Prostate gland (tissue), 2 donors: ENCODE data around the gene TNFRSF25. TPM values are rescaled to one million over a fixed set of nuclear protein-coding genes. Genes with fewer than 3 reads are reported as not detected.

Experiments used
- DNase-seq: peaks from one replicate; pipeline ENCODE4 v3.0.0-alpha.2; 2019; ENCODE audit warnings: low spot score
- H3K27ac ChIP-seq, 2 donors: fragments of 200-600 bp; sonication (generic); 2 replicates each; pipeline ENCODE4 v1.5.1; 2017 to 2019
- H3K27me3 ChIP-seq: fragments of 200-600 bp; sonication (generic); replicated peaks from 2 replicates; pipeline ENCODE4 v1.5.1; 2019; ENCODE audit not compliant: insufficient read depth
- H3K36me3 ChIP-seq, 2 donors: fragments of 200-600 bp; sonication (generic); 1 replicate in 1 of 2; 2 replicates in 1 of 2; pipeline versions ENCODE4 v1.5.1 to v1.8.1; 2017 to 2019
- H3K4me1 ChIP-seq: fragments of 200-600 bp; sonication (generic); replicated peaks from 2 replicates; pipeline ENCODE4 v1.5.1; 2019
- H3K4me3 ChIP-seq, 2 donors: fragments of 200-600 bp; sonication (generic); 2 replicates each; pipeline ENCODE4 v1.5.1; 2017 to 2019
- H3K9me3 ChIP-seq: fragments of 200-600 bp; sonication (generic); 2 replicates; pipeline ENCODE4 v1.5.1; 2017
- CTCF ChIP-seq, 4 experiments: fragments of 200-600 bp in 2 of 4; fragments of 450-650 bp in 2 of 4; sonication (generic) in 2 of 4; IDR thresholded peaks; 1 replicate in 3 of 4; 2 replicates in 1 of 4; pipeline ENCODE4 v1.5.1; 2016 to 2019; ENCODE audit warnings: antibody characterized with exemption in 4 of 4, mild to moderate bottlenecking in 2 of 4, moderate library complexity in 2 of 4
- POLR2A ChIP-seq: fragments of 450-650 bp; IDR thresholded peaks from one replicate; pipeline ENCODE4 v1.6.1; 2016; ENCODE audit warnings: antibody characterized with exemption, mild to moderate bottlenecking
- POLR2AphosphoS5 ChIP-seq: sonication (generic); formaldehyde crosslinking; IDR thresholded peaks from one replicate; pipeline ENCODE4 v1.6.1; 2017; ENCODE audit warnings: antibody characterized with exemption
- WGBS: methylation state at CpG from one replicate; pipeline ENCODE4 v1.1.5; 2018; 5-methylcytosine and 5-hydroxymethylcytosine counted together
- intact Hi-C: fragments of 100-400 bp; cut with DNase I; formaldehyde crosslinking; loops from one replicate; pipeline ENCODE4 v1.14.2; 2022
- total RNA-seq, 2 donors: library from RNA; depleted of rRNA; stranded (reverse); fragments of >200 nt; gene quantifications; one replicate each; pipeline ENCODE4 v1.1.0, GENCODE V29; 2016

Gene TNFRSF25
- total RNA-seq, 2 donors from 2014 or later, result 15.2 to 22.7 TPM

DNA sequence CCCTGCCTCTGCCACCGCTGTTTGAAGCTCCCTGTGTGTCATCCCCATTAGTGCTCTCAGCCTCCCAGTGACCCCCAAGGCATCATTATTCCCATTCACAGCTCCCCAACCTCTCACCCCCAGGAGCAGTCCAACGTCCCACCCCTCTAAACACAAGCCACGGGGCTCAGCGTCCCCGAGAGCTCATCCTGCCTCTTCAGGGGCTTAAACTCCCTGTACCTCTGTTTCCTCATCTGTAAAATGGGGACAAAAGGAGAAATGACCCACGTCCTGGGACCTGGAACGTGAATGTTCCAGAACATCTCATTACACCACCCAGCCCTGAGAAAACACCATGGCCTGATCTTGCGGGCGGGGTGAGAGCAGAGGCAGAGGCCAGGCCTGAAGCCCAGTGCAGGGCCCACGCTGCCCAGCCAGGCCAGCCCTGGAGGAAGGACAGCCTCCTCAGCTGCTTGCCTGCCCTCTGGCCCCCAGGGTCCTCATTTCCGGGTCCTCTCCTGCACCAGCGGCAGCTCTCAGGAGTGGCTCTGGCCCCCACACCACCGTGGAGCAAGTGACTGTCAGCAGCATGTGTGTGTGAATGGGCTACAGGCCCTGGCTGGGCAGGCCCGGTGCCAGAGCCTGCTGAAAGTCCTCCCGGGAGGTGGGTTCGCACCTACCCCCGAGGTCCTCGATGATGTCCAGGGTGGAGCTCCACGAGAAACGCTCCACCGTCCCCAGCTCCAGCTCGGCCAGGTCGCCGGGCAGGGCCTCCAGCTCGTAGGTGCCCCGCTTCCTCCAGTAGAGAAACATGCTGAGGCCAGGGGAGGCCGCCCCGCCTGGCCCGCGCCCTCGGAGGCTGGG, 39.6 kb upstream of the TNFRSF25 start:
- H3K4me1 ChIP-seq, result no peaks in the 10 kb centered on the region
- H3K27me3 ChIP-seq, result no peaks in the 10 kb centered on the region
- no peak for TF ChIP-seq POLR2A
- TF ChIP-seq CTCF (IDR thresholded peaks at IDR 0.05), result no peak
- no peak for TF ChIP-seq POLR2AphosphoS5
- H3K9me3 ChIP-seq, result no peaks in the 10 kb centered on the region
- no peak for DNase-seq
- 97% methylated on average over 17 of the region's 31 CpGs for WGBS
- H3K36me3 ChIP-seq, result no peaks in the 10 kb centered on the region
- intact Hi-C loops, result no loop called here
- H3K4me3 ChIP-seq, result no peak overlapping the region
- H3K27ac ChIP-seq, result no peak overlapping the region

DNA sequence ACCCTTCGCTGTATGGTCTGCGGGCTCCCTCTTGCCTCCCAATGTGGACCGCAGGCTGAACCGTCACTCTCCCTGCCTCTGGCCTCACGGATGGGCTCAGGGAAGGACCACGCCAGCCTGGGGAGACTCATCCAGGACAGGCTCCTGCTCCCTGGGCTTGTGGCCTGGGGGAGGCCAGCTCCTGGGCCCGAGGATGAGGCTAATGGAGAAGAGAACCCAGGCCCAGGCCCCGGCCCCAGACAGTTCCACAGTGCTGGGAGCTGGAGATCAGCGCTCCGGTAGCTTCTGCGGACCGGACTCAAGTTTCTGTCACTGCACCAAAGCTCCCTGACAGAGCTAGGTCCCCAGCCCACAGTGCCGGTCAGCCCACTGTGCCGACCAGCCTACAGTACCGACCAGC, 38.9 kb upstream of the TNFRSF25 start:
- Histone ChIP-seq H3K27me3 (no peaks in the 10 kb centered on the region), H3K4me3 (no peak overlapping the region), H3K9me3 (no peaks in the 10 kb centered on the region), H3K36me3 (no peaks in the 10 kb centered on the region), H3K27ac (no peak overlapping the region), H3K4me1 (no peaks in the 10 kb centered on the region)
- no peak for TF ChIP-seq POLR2AphosphoS5
- no peak for TF ChIP-seq POLR2A
- no peak for TF ChIP-seq CTCF (IDR thresholded peaks at IDR 0.05)
- 89% methylated on average over 15 of the region's 15 CpGs for WGBS
- intact Hi-C loops, result no loop called here
- no peak for DNase-seq

DNA sequence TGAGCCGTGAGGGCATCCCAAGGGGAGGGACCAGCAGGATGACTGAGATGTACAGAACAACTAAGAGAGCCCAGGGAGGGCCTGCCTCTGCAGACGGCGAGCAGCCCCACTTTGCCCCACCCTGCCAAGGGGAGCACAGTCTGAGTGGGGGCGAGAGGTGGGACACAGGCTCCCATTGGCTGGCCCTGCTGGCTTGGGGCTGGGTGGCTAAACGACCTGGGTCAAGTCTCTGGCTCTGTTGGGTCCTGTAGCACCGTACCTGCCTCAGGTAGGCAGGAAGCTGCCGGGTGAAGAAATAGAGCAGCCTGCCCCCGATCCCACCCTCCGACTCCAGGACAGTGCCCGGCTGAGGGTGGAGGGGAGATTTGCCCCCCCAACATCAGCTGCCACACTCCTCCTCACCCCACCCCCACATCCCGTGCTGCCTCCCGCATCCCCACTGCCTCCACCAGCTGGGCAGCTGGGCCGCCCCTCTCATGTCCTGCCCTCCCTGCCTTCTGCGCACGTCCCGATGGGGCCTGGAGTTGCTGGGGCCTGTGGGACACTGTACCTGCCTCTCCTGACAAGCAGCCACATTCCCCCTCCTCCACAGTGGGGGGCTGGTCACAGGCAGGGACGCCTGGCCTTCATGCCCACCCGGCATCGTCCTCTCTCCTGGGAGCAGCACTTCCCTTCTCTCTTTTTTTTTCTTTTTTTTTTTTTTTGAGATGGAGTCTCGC, 38.1 kb upstream of the TNFRSF25 start:
- H3K4me1 ChIP-seq, result no peaks in the 10 kb centered on the region
- no peak for TF ChIP-seq POLR2A
- no peak for TF ChIP-seq CTCF (IDR thresholded peaks at IDR 0.05)
- TF ChIP-seq POLR2AphosphoS5, result no peak
- no peaks in the 10 kb centered on the region for H3K9me3 ChIP-seq
- H3K36me3 ChIP-seq, result no peaks in the 10 kb centered on the region
- DNase-seq, result no peak
- intact Hi-C loops, result no loop called here
- WGBS, result 81% methylated on average over 20 of the region's 20 CpGs
- H3K27me3 ChIP-seq, result no peaks in the 10 kb centered on the region
- no peak overlapping the region for H3K4me3 ChIP-seq
- no peak overlapping the region for H3K27ac ChIP-seq

GRCh38 chr1:6502000-6502891, 36.3 kb upstream of the TNFRSF25 start:
- intact Hi-C loops, result no loop called here
- Histone ChIP-seq H3K27ac (no peak overlapping the region), H3K27me3 (no peaks in the 10 kb centered on the region), H3K4me1 (peaks cover 3% of the 10 kb centered on the region), H3K9me3 (no peaks in the 10 kb centered on the region), H3K36me3 (no peaks in the 10 kb centered on the region), H3K4me3 (no peak overlapping the region)
- no peak for DNase-seq
- 71% methylated on average over 29 of the region's 31 CpGs for WGBS
- TF ChIP-seq CTCF (IDR thresholded peaks at IDR 0.05) (no peak), POLR2AphosphoS5 (no peak), POLR2A (no peak)
